HEK293 (cell line): ENCODE measurements around the gene KCNJ1.

Experiments used
- CTCF ChIA-PET: fragments of 350-600 bp; formaldehyde crosslinking; extraction: SDS; loops from one replicate; lab custom pipeline; 2021; ENCODE audit warnings: antibody characterized with exemption; lab: Yijun Ruan, JAX
- POLR2A ChIA-PET: fragments of 300-600 bp; formaldehyde crosslinking; extraction: SDS; loops from one replicate; lab custom pipeline; 2020; ENCODE audit warnings: antibody characterized with exemption, inconsistent platforms; lab: Yijun Ruan, JAX
- H3K27ac ChIP-seq: fragments of 200-500 bp; sonication (Bioruptor generic); 2 replicates; pipeline ENCODE4 v1.5.1; 2014; ENCODE audit warnings: low read depth, low read length, control low read depth, inconsistent platforms; ENCODE audit errors: extremely low read depth
- H3K36me3 ChIP-seq, 2 experiments: fragments of 200-500 bp in 1 of 2; sonication (Bioruptor generic) in 1 of 2; 1 replicate in 1 of 2; 2 replicates in 1 of 2; pipeline ENCODE4 v1.5.1; 2014 to 2017; ENCODE audit warnings: inconsistent platforms in 2 of 2, low read length in 2 of 2; ENCODE audit not compliant: control insufficient read depth in 2 of 2, insufficient read depth in 1 of 2
- H3K4me1 ChIP-seq: fragments of 200-500 bp; sonication (Bioruptor generic); 2 replicates; pipeline ENCODE4 v1.5.1; 2014; ENCODE audit warnings: mild to moderate bottlenecking, low read length, inconsistent platforms; ENCODE audit not compliant: control insufficient read depth, insufficient read depth
- H3K4me3 ChIP-seq: 2 replicates; pipeline ENCODE4 v1.5.1; 2011; ENCODE audit warnings: low read depth, mild to moderate bottlenecking, control low read depth, low read length, moderate library complexity
- H3K9me3 ChIP-seq: fragments of 200-500 bp; sonication (Bioruptor generic); 2 replicates; pipeline ENCODE4 v1.5.1; 2014; ENCODE audit warnings: low read depth, low read length, inconsistent platforms; ENCODE audit not compliant: control insufficient read depth, insufficient read depth
- BCL11A ChIP-seq: fragments of 450-650 bp; formaldehyde crosslinking; IDR thresholded peaks from 2 replicates; pipeline ENCODE4 v1.5.1; 2016; ENCODE audit warnings: low read depth, missing biosample characterization, missing genetic modification characterization
- GFI1B ChIP-seq: fragments of 450-650 bp; formaldehyde crosslinking; IDR thresholded peaks from 2 replicates; pipeline ENCODE4 v1.5.1; 2016; ENCODE audit warnings: missing biosample characterization, missing genetic modification characterization
- HOXA7 ChIP-seq: sonication (generic); formaldehyde crosslinking; IDR thresholded peaks from 2 replicates; pipeline ENCODE4 v1.8.1; 2022; ENCODE audit warnings: missing genetic modification reagents, borderline replicate concordance
- IKZF3 ChIP-seq: fragments of 450-650 bp; IDR thresholded peaks from 2 replicates; pipeline ENCODE4 v1.5.0; 2018; ENCODE audit warnings: missing biosample characterization, mild to moderate bottlenecking, missing genetic modification characterization, moderate library complexity
- KLF10 ChIP-seq: fragments of 450-650 bp; IDR thresholded peaks from 2 replicates; pipeline ENCODE4 v1.5.1; 2018; ENCODE audit warnings: missing biosample characterization, mild to moderate bottlenecking, missing genetic modification characterization
- KLF8 ChIP-seq: fragments of 450-650 bp; formaldehyde crosslinking; IDR thresholded peaks from 2 replicates; pipeline ENCODE4 v1.5.1; 2016; ENCODE audit warnings: missing biosample characterization, missing genetic modification characterization
- MYNN ChIP-seq: fragments of 450-650 bp; formaldehyde crosslinking; IDR thresholded peaks from 2 replicates; pipeline ENCODE4 v1.5.1; 2016; ENCODE audit warnings: missing biosample characterization, missing genetic modification characterization, borderline replicate concordance
- PRDM4 ChIP-seq: fragments of 450-650 bp; formaldehyde crosslinking; IDR thresholded peaks from 2 replicates; pipeline ENCODE4 v1.5.1; 2017; ENCODE audit warnings: missing biosample characterization, missing genetic modification characterization
- RBAK ChIP-seq: fragments of 450-650 bp; formaldehyde crosslinking; IDR thresholded peaks from 2 replicates; pipeline ENCODE4 v1.5.1; 2016; ENCODE audit warnings: missing biosample characterization, missing genetic modification characterization
- WT1 ChIP-seq: fragments of 450-650 bp; formaldehyde crosslinking; IDR thresholded peaks from 2 replicates; pipeline ENCODE4 v1.5.1; 2016; ENCODE audit warnings: missing biosample characterization, missing genetic modification characterization
- YY2 ChIP-seq: fragments of 450-650 bp; formaldehyde crosslinking; IDR thresholded peaks from 2 replicates; pipeline ENCODE4 v1.5.1; 2016; ENCODE audit warnings: missing biosample characterization, missing genetic modification characterization
- ZBTB1 ChIP-seq: fragments of 450-650 bp; formaldehyde crosslinking; IDR thresholded peaks from 2 replicates; pipeline ENCODE4 v1.5.1; 2016; ENCODE audit warnings: missing biosample characterization, missing genetic modification characterization
- ZBTB49 ChIP-seq: fragments of 450-650 bp; formaldehyde crosslinking; IDR thresholded peaks from 2 replicates; pipeline ENCODE4 v1.5.1; 2016; ENCODE audit warnings: missing biosample characterization, missing genetic modification characterization, low read depth
- ZNF132 ChIP-seq: fragments of 450-650 bp; formaldehyde crosslinking; IDR thresholded peaks from 2 replicates; pipeline ENCODE4 v1.5.1; 2017; ENCODE audit warnings: missing biosample characterization, missing genetic modification characterization, borderline replicate concordance
- ZNF174 ChIP-seq: fragments of 450-650 bp; formaldehyde crosslinking; IDR thresholded peaks from 2 replicates; pipeline ENCODE4 v1.5.0; 2017; ENCODE audit warnings: missing biosample characterization, mild to moderate bottlenecking, missing genetic modification characterization
- ZNF184 ChIP-seq: fragments of 450-650 bp; IDR thresholded peaks from 2 replicates; pipeline ENCODE4 v1.5.1; 2018; ENCODE audit warnings: missing biosample characterization, mild to moderate bottlenecking, missing genetic modification characterization
- ZNF37A ChIP-seq: fragments of 450-650 bp; IDR thresholded peaks from 2 replicates; pipeline ENCODE4 v1.5.1; 2018; ENCODE audit warnings: missing biosample characterization, missing genetic modification characterization
- ZNF473 ChIP-seq: fragments of 450-650 bp; formaldehyde crosslinking; IDR thresholded peaks from 2 replicates; pipeline ENCODE4 v1.5.1; 2017; ENCODE audit warnings: missing biosample characterization, missing genetic modification characterization
- ZNF521 ChIP-seq: fragments of 450-650 bp; formaldehyde crosslinking; IDR thresholded peaks from 2 replicates; pipeline ENCODE4 v1.5.1; 2017; ENCODE audit warnings: missing biosample characterization, mild to moderate bottlenecking, missing genetic modification characterization
- ZNF544 ChIP-seq: fragments of 450-650 bp; formaldehyde crosslinking; IDR thresholded peaks from 2 replicates; pipeline ENCODE4 v1.5.0; 2017; ENCODE audit warnings: missing biosample characterization, missing genetic modification characterization
- ZNF561 ChIP-seq: fragments of 450-650 bp; IDR thresholded peaks from 2 replicates; pipeline ENCODE4 v1.5.1; 2018; ENCODE audit warnings: missing biosample characterization, missing genetic modification characterization, borderline replicate concordance
- ZNF610 ChIP-seq: fragments of 450-650 bp; formaldehyde crosslinking; IDR thresholded peaks from 2 replicates; pipeline ENCODE4 v1.5.1; 2016; ENCODE audit warnings: missing biosample characterization, missing genetic modification characterization, borderline replicate concordance
- ZNF624 ChIP-seq: fragments of 450-650 bp; formaldehyde crosslinking; IDR thresholded peaks from 2 replicates; pipeline ENCODE4 v1.5.1; 2017; ENCODE audit warnings: missing biosample characterization, missing genetic modification characterization
- ZNF747 ChIP-seq: fragments of 450-650 bp; formaldehyde crosslinking; IDR thresholded peaks from 2 replicates; pipeline ENCODE4 v1.5.1; 2016; ENCODE audit warnings: missing biosample characterization, missing genetic modification characterization
- ZNF785 ChIP-seq: fragments of 450-650 bp; formaldehyde crosslinking; IDR thresholded peaks from 2 replicates; pipeline ENCODE4 v1.5.1; 2016; ENCODE audit warnings: missing biosample characterization, missing genetic modification characterization
- ZSCAN23 ChIP-seq: fragments of 450-650 bp; formaldehyde crosslinking; IDR thresholded peaks from 2 replicates; pipeline ENCODE4 v1.5.1; 2016; ENCODE audit warnings: missing biosample characterization, missing genetic modification characterization
- TF ChIP-seq, protein P1 (sequence below): fragments of 450-650 bp; formaldehyde crosslinking; IDR thresholded peaks from 2 replicates; pipeline ENCODE4 v1.5.1; 2016; ENCODE audit warnings: missing biosample characterization, missing genetic modification characterization
- TF ChIP-seq, protein P2 (sequence below): fragments of 450-650 bp; formaldehyde crosslinking; IDR thresholded peaks from 2 replicates; pipeline ENCODE4 v1.5.1; 2017; ENCODE audit warnings: missing biosample characterization, missing genetic modification characterization

KCNJ1 gene

GRCh38 chr11:128857341-128857740 is 9.8 kb downstream of the KCNJ1 start:
- H3K36me3 ChIP-seq, result no peaks in the 10 kb centered on the region
- no peak for TF ChIP-seq ZBTB49 (tag by site-specific recombination)
- TF ChIP-seq KLF8 (tag by site-specific recombination), result no peak
- TF ChIP-seq, protein P1, sequence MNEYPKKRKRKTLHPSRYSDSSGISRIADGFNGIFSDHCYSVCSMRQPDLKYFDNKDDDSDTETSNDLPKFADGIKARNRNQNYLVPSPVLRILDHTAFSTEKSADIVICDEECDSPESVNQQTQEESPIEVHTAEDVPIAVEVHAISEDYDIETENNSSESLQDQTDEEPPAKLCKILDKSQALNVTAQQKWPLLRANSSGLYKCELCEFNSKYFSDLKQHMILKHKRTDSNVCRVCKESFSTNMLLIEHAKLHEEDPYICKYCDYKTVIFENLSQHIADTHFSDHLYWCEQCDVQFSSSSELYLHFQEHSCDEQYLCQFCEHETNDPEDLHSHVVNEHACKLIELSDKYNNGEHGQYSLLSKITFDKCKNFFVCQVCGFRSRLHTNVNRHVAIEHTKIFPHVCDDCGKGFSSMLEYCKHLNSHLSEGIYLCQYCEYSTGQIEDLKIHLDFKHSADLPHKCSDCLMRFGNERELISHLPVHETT, result no peak
- no peak overlapping the region for H3K27ac ChIP-seq
- CTCF ChIA-PET, result interaction anchor here (0.6 to 1.1 kb wide), 5 partner anchors 8 to 567 kb away, joined by 3 to 10 read pairs (median 3); no protein-coding TSS in a partner anchor
- no peak overlapping the region for H3K4me3 ChIP-seq
- H3K4me1 ChIP-seq, result no peaks in the 10 kb centered on the region
- POLR2A ChIA-PET, result interaction anchor here (0.5 kb wide), 1 partner anchor 332 kb away, joined by 10 read pairs; no protein-coding TSS in a partner anchor
- no peaks in the 10 kb centered on the region for H3K9me3 ChIP-seq

GRCh38 chr11:128856241-128856640 is 10.9 kb downstream of the KCNJ1 start:
- H3K27ac ChIP-seq, result no peak overlapping the region
- ChIA-PET CTCF (interaction anchor here (0.6 kb wide), 1 partner anchor 79 kb away, joined by 3 read pairs; no protein-coding TSS in a partner anchor), POLR2A (no interaction called here)
- no peaks in the 10 kb centered on the region for H3K9me3 ChIP-seq
- H3K36me3 ChIP-seq, result no peaks in the 10 kb centered on the region
- H3K4me3 ChIP-seq, result no peak overlapping the region
- H3K4me1 ChIP-seq, result no peaks in the 10 kb centered on the region
- TF ChIP-seq ZSCAN23 (tag by site-specific recombination) (no peak), RBAK (tag by site-specific recombination) (no peak), WT1 (no peak), HOXA7 (no peak), ZNF785 (tag by site-specific recombination) (no peak), ZNF610 (tag by site-specific recombination) (no peak), ZNF544 (tag by site-specific recombination) (no peak), ZNF521 (no peak), KLF10 (tag by site-specific recombination) (no peak), IKZF3 (tag by site-specific recombination) (no peak)

GRCh38 chr11:128854841-128855240 is 12.3 kb downstream of the KCNJ1 start:
- no peak for TF ChIP-seq YY2 (tag by site-specific recombination)
- TF ChIP-seq PRDM4 (tag by site-specific recombination), result no peak
- no peak for TF ChIP-seq ZNF561
- TF ChIP-seq ZNF624 (tag by site-specific recombination), result no peak
- TF ChIP-seq ZNF184 (tag by site-specific recombination), result no peak
- TF ChIP-seq ZNF37A (tag by site-specific recombination), result no peak
- TF ChIP-seq ZBTB1 (tag by site-specific recombination), result no peak
- no peak for TF ChIP-seq ZNF132 (tag by site-specific recombination)
- no peak for TF ChIP-seq BCL11A (tag by site-specific recombination)
- no peak for TF ChIP-seq ZNF747 (tag by site-specific recombination)
- TF ChIP-seq, protein P2, sequence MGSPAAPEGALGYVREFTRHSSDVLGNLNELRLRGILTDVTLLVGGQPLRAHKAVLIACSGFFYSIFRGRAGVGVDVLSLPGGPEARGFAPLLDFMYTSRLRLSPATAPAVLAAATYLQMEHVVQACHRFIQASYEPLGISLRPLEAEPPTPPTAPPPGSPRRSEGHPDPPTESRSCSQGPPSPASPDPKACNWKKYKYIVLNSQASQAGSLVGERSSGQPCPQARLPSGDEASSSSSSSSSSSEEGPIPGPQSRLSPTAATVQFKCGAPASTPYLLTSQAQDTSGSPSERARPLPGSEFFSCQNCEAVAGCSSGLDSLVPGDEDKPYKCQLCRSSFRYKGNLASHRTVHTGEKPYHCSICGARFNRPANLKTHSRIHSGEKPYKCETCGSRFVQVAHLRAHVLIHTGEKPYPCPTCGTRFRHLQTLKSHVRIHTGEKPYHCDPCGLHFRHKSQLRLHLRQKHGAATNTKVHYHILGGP (tag by site-specific recombination), result no peak
- no peak for TF ChIP-seq GFI1B (tag by site-specific recombination)
- no peak for TF ChIP-seq ZNF473 (tag by site-specific recombination)
- TF ChIP-seq ZNF174 (tag by site-specific recombination), result no peak
- no peak for TF ChIP-seq MYNN (tag by site-specific recombination)
- TF ChIP-seq, all 188 proteins: peak for 0
- Histone ChIP-seq H3K27ac (no peak overlapping the region), H3K4me1 (no peaks in the 10 kb centered on the region), H3K9me3 (no peaks in the 10 kb centered on the region), H3K36me3 (no peaks in the 10 kb centered on the region), H3K4me3 (no peak overlapping the region)
- POLR2A ChIA-PET, result no interaction called here
- CTCF ChIA-PET, result interaction anchor here (0.7 kb wide), 1 partner anchor 251 kb away, joined by 3 read pairs; no protein-coding TSS in a partner anchor
